Thyroid gland (tissue), 4 donors: ENCODE results near the gene WDR47.
A peak's percentile ranks its signal among the peaks of the same experiment; 100 is the strongest.

Source experiments
- CTCF ChIP-seq, 6 experiments: fragments of 200-600 bp in 3 of 6; fragments of 450-650 bp in 3 of 6; sonication (generic) in 3 of 6; IDR thresholded peaks; one replicate each; pipeline ENCODE4 v1.5.1; 2016 to 2019; ENCODE audit warnings: antibody characterized with exemption in 6 of 6, mild to moderate bottlenecking in 2 of 6, inconsistent platforms in 1 of 6, moderate library complexity in 1 of 6
- POLR2A ChIP-seq, 2 donors: fragments of 450-650 bp; IDR thresholded peaks; one replicate each; pipeline ENCODE4 v1.6.1; 2017; ENCODE audit warnings: antibody characterized with exemption in 2 of 2, mild to moderate bottlenecking in 2 of 2, moderate library complexity in 1 of 2

- TF ChIP-seq POLR2A (IDR thresholded peaks at IDR 0.05): no peak
- TF ChIP-seq CTCF (IDR thresholded peaks at IDR 0.05): peak in 1 of 6 experiments; percentile 8
Measured at GRCh38 chr1:109040989-109041620, 797 bp downstream of the WDR47 start.
